ENCODE data around the gene PNLIPRP3. TPM values are rescaled to one million over a fixed set of nuclear protein-coding genes. Genes with fewer than 3 reads are reported as not detected.
A peak's percentile ranks its signal among the peaks of the same experiment; 100 is the strongest.

PNLIPRP3 gene
- total RNA-seq, 1 donor from 2014 or later = not detected

GRCh38 chr10:116487522-116488430 lies 60.1 kb downstream of the PNLIPRP3 start:
- H3F3A ChIP-seq (ENCODE audit: low read depth) = no peaks in the 10 kb centered on the region
- H3K27ac ChIP-seq = no peak overlapping the region
- no peak for DNase-seq (ENCODE audit: low spot score)
- H4K20me1 ChIP-seq (ENCODE audit: low read depth) = no peaks in the 10 kb centered on the region
- H3K36me3 ChIP-seq = no peaks in the 10 kb centered on the region
- Mint-ChIP-seq H3K36me3 (no peaks in the 10 kb centered on the region), H3K27ac (no peak overlapping the region), H3K27me3 (ENCODE audit: insufficient read depth, low read depth) (no peaks in the 10 kb centered on the region), H3K4me3 (no peak overlapping the region), H3K4me1 (peaks cover 9% of the 10 kb centered on the region), H3K9me3 (no peaks in the 10 kb centered on the region)
- H3K9me3 ChIP-seq (ENCODE audit: low read depth) = no peaks in the 10 kb centered on the region
- H3K4me3 ChIP-seq = no peak overlapping the region
- H3K79me2 ChIP-seq (ENCODE audit: low read depth) = no peaks in the 10 kb centered on the region
- no peak overlapping the region for H3K4me2 ChIP-seq
- H3K27me3 ChIP-seq = no peaks in the 10 kb centered on the region
- H3K9ac ChIP-seq = no peak overlapping the region
- TF ChIP-seq EZH2phosphoT487 (IDR thresholded peaks at IDR 0.05) (no peak), CTCF (IDR thresholded peaks at IDR 0.05) (no peak)
- no peaks in the 10 kb centered on the region for H3K4me1 ChIP-seq
- H2AFZ ChIP-seq (replicated peaks) = no peak overlapping the region

- no peak overlapping the region for H3K27ac ChIP-seq
- Mint-ChIP-seq H3K27me3 (ENCODE audit: insufficient read depth, low read depth) (no peaks in the 10 kb centered on the region), H3K9me3 (no peaks in the 10 kb centered on the region), H3K4me3 (no peak overlapping the region), H3K4me1 (peaks cover 9% of the 10 kb centered on the region), H3K36me3 (no peaks in the 10 kb centered on the region), H3K27ac (no peak overlapping the region)
- no peaks in the 10 kb centered on the region for H3K4me1 ChIP-seq
- no peaks in the 10 kb centered on the region for H3F3A ChIP-seq (ENCODE audit: low read depth)
- no peaks in the 10 kb centered on the region for H3K79me2 ChIP-seq (ENCODE audit: low read depth)
- no peak for TF ChIP-seq EZH2 (IDR thresholded peaks at IDR 0.05)
- TF ChIP-seq EZH2phosphoT487 (IDR thresholded peaks at IDR 0.05) = no peak
- TF ChIP-seq CTCF (IDR thresholded peaks at IDR 0.05) = no peak
- no peak overlapping the region for H3K9ac ChIP-seq
- no peak overlapping the region for H3K4me3 ChIP-seq
- H2AFZ ChIP-seq (replicated peaks) = no peak overlapping the region
- H3K9me3 ChIP-seq (ENCODE audit: low read depth) = no peaks in the 10 kb centered on the region
- DNase-seq (ENCODE audit: low spot score) = no peak
- no peaks in the 10 kb centered on the region for H3K36me3 ChIP-seq
- no peaks in the 10 kb centered on the region for H4K20me1 ChIP-seq (ENCODE audit: low read depth)
- no peak overlapping the region for H3K4me2 ChIP-seq
- no peaks in the 10 kb centered on the region for H3K27me3 ChIP-seq
These were observed 61.8 kb downstream of the PNLIPRP3 start for GRCh38 chr10:116489460-116489859.

GRCh38 chr10:116490028-116490662 lies 62.5 kb downstream of the PNLIPRP3 start:
- H3K27me3 ChIP-seq = no peaks in the 10 kb centered on the region
- H3K9me3 Mint-ChIP-seq = no peaks in the 10 kb centered on the region
- no peaks in the 10 kb centered on the region for H3K79me2 ChIP-seq (ENCODE audit: low read depth)
- H3K4me2 ChIP-seq = no peak overlapping the region
- TF ChIP-seq EZH2 (IDR thresholded peaks at IDR 0.05) (no peak), CTCF (IDR thresholded peaks at IDR 0.05) (peak; percentile 89), EZH2phosphoT487 (IDR thresholded peaks at IDR 0.05) (no peak)
- DNase-seq (ENCODE audit: low spot score) = peak; percentile 53
- no peaks in the 10 kb centered on the region for H3F3A ChIP-seq (ENCODE audit: low read depth)
- H3K36me3 ChIP-seq = no peaks in the 10 kb centered on the region
- H3K27ac ChIP-seq = no peak overlapping the region
- no peak overlapping the region for H3K4me3 ChIP-seq
- no peak overlapping the region for H3K4me3 Mint-ChIP-seq
- no peaks in the 10 kb centered on the region for H3K27me3 Mint-ChIP-seq (ENCODE audit: insufficient read depth, low read depth)
- no peaks in the 10 kb centered on the region for H3K4me1 ChIP-seq
- H3K27ac Mint-ChIP-seq = no peak overlapping the region
- H3K36me3 Mint-ChIP-seq = no peaks in the 10 kb centered on the region
- H3K9me3 ChIP-seq (ENCODE audit: low read depth) = no peaks in the 10 kb centered on the region
- peaks cover 9% of the 10 kb centered on the region for H3K4me1 Mint-ChIP-seq
- H2AFZ ChIP-seq (replicated peaks) = no peak overlapping the region
- no peaks in the 10 kb centered on the region for H4K20me1 ChIP-seq (ENCODE audit: low read depth)
- no peak overlapping the region for H3K9ac ChIP-seq
